ENCODE measurements around the gene RALGAPA2. TPM values are rescaled to one million over a fixed set of nuclear protein-coding genes. Genes with fewer than 3 reads are reported as not detected.

Gene RALGAPA2
- total RNA-seq (2014; rRNA removed; shearing (Covaris generic)), result 3.3 and 3.7 TPM in 2 replicates
- 2.8 and 5.8 TPM in 2 replicates for polyA plus RNA-seq (2015; cell fraction: cytosol; rRNA removed)
- polyA plus RNA-seq (2015; cell fraction: nucleus; rRNA removed), result 10.2 and 12.8 TPM in 2 replicates

- peak; percentile 96 for DNase-seq (ENCODE audit: low read depth)
Measured at GRCh38 chr20:20712474-20713243, at the start of gene RALGAPA2. TSS of gene RALGAPA2 (minus strand) at chr20:20712644. CDS start at chr20:20712480, 164 bp downstream.

- no peak for DNase-seq (ENCODE audit: low read depth)
Measured at GRCh38 chr20:20761301-20761700, 48.9 kb upstream of the RALGAPA2 start.

- no peak for DNase-seq (ENCODE audit: low read depth)
Measured at GRCh38 chr20:20759132-20759531, 46.7 kb upstream of the RALGAPA2 start.

- DNase-seq (ENCODE audit: low read depth), result no peak
Measured at GRCh38 chr20:20755674-20756319, 43.4 kb upstream of the RALGAPA2 start.

GRCh38 chr20:20755231-20755630, 42.8 kb upstream of the RALGAPA2 start:
- DNase-seq (ENCODE audit: low read depth), result no peak

GRCh38 chr20:20754714-20755113, 42.3 kb upstream of the RALGAPA2 start:
- no peak for DNase-seq (ENCODE audit: low read depth)

- no peak for DNase-seq (ENCODE audit: low read depth)
Measured at GRCh38 chr20:20752712-20753111, 40.3 kb upstream of the RALGAPA2 start.

GRCh38 chr20:20747298-20747697, 34.9 kb upstream of the RALGAPA2 start:
- DNase-seq (ENCODE audit: low read depth), result no peak

GRCh38 chr20:20744170-20744725, 31.8 kb upstream of the RALGAPA2 start:
- no peak for DNase-seq (ENCODE audit: low read depth)

GRCh38 chr20:20743511-20744169, 31.2 kb upstream of the RALGAPA2 start:
- DNase-seq (ENCODE audit: low read depth), result no peak

GRCh38 chr20:20741087-20742045, 28.9 kb upstream of the RALGAPA2 start:
- no peak for DNase-seq (ENCODE audit: low read depth)

GRCh38 chr20:20740541-20740940, 28.1 kb upstream of the RALGAPA2 start:
- no peak for DNase-seq (ENCODE audit: low read depth)

GRCh38 chr20:20737158-20737557, 24.7 kb upstream of the RALGAPA2 start:
- DNase-seq (ENCODE audit: low read depth), result no peak

GRCh38 chr20:20736303-20736702, 23.9 kb upstream of the RALGAPA2 start:
- DNase-seq (ENCODE audit: low read depth), result no peak

- no peak for DNase-seq (ENCODE audit: low read depth)
Measured at GRCh38 chr20:20734475-20734948, 22.1 kb upstream of the RALGAPA2 start.

- no peak for DNase-seq (ENCODE audit: low read depth)
Measured at GRCh38 chr20:20733943-20734342, 21.5 kb upstream of the RALGAPA2 start.

GRCh38 chr20:20732641-20733040, 20.2 kb upstream of the RALGAPA2 start:
- DNase-seq (ENCODE audit: low read depth), result no peak

GRCh38 chr20:20731945-20732296, 19.5 kb upstream of the RALGAPA2 start:
- DNase-seq (ENCODE audit: low read depth), result peak; percentile 37

GRCh38 chr20:20731000-20731944, 18.8 kb upstream of the RALGAPA2 start:
- peak; percentile 44 for DNase-seq (ENCODE audit: low read depth)
